B cell (primary cell): ENCODE results near the gene POLN. TPM values are rescaled to one million over a fixed set of nuclear protein-coding genes. Genes with fewer than 3 reads are reported as not detected.

Experiments
- ATAC-seq: fragments of 200-7000 bp; cut with Tn5 transposase; one replicate; pipeline ENCODE4 v1.10.0; 2021; ENCODE audit warnings: low read depth, mild to moderate bottlenecking, moderate number of reproducible peaks, moderate library complexity
- CTCF ChIA-PET: fragments of 350-600 bp; sonication (Branson Sonifier 250); formaldehyde crosslinking; loops from one replicate; lab custom pipeline; 2021; ENCODE audit warnings: antibody characterized with exemption, inconsistent platforms; lab: Charles Lee
- POLR2A ChIA-PET: fragments of 350-600 bp; sonication (Branson Sonifier 250); formaldehyde crosslinking; loops from one replicate; lab custom pipeline; 2021; ENCODE audit warnings: antibody characterized with exemption; lab: Charles Lee
- DNase-seq: peaks from one replicate; pipeline ENCODE4 v3.0.0; 2013
- H2AFZ ChIP-seq: 2 replicates; pipeline ENCODE4 v1.6.1; 2012; ENCODE audit warnings: mild to moderate bottlenecking, low read depth, low read length; ENCODE audit not compliant: insufficient read depth, poor library complexity, severe bottlenecking
- H3K27ac ChIP-seq, 2 donors: 1 replicate in 1 of 2; 2 replicates in 1 of 2; pipeline ENCODE4 v1.5.1; 2012 to 2013; ENCODE audit warnings: low read length in 2 of 2, mild to moderate bottlenecking in 2 of 2, moderate library complexity in 1 of 2
- H3K27me3 ChIP-seq, 4 experiments: fragments of 200-600 bp in 1 of 4; sonication (generic) in 1 of 4; replicated peaks in 1 of 4; 1 replicate in 2 of 4; 2 replicates in 2 of 4; pipeline versions ENCODE4 v1.6.1 to v1.7.0; 2013 to 2016; ENCODE audit warnings: low read length in 3 of 4, mild to moderate bottlenecking in 2 of 4, mixed read lengths in 1 of 4, moderate library complexity in 1 of 4; ENCODE audit not compliant: insufficient read depth in 4 of 4, control insufficient read depth in 3 of 4; ENCODE audit errors: control extremely low read depth in 1 of 4
- H3K36me3 ChIP-seq, 2 experiments: replicated peaks in 1 of 2; 1 replicate in 1 of 2; 2 replicates in 1 of 2; pipeline versions ENCODE4 v1.6.1 to v1.7.1; 2013; ENCODE audit warnings: low read length in 1 of 2; ENCODE audit not compliant: insufficient read depth in 2 of 2, control insufficient read depth in 1 of 2; ENCODE audit errors: control extremely low read depth in 1 of 2, extremely low read depth in 1 of 2
- H3K4me1 ChIP-seq, 2 donors: fragments of 200-600 bp in 1 of 2; sonication (generic) in 1 of 2; 1 replicate in 1 of 2; 2 replicates in 1 of 2; pipeline versions ENCODE4 v1.5.1 to v1.6.1; 2013 to 2017; ENCODE audit warnings: low read length in 2 of 2; ENCODE audit not compliant: control insufficient read depth in 2 of 2, insufficient read depth in 2 of 2
- H3K4me2 ChIP-seq: replicated peaks from 2 replicates; pipeline ENCODE3; 2012; ENCODE audit warnings: mild to moderate bottlenecking, low read depth, low read length; ENCODE audit not compliant: poor library complexity, severe bottlenecking
- H3K4me3 ChIP-seq, 5 experiments: fragments of 200-600 bp in 1 of 5; sonication (generic) in 1 of 5; 1 replicate in 3 of 5; 2 replicates in 2 of 5; pipeline versions ENCODE4 v1.5.1 to v1.7.0; 2011 to 2016; ENCODE audit warnings: low read length in 4 of 5, mild to moderate bottlenecking in 4 of 5, low read depth in 2 of 5, control low read depth in 1 of 5, moderate library complexity in 1 of 5; ENCODE audit not compliant: insufficient read depth in 1 of 5; ENCODE audit errors: control extremely low read depth in 1 of 5, extremely low read depth in 1 of 5
- H3K79me2 ChIP-seq: fragments of 200-600 bp; sonication (generic); one replicate; pipeline ENCODE4 v1.6.0; 2016; ENCODE audit warnings: low read length; ENCODE audit not compliant: control insufficient read depth, insufficient read depth
- H3K9ac ChIP-seq: fragments of 200-600 bp; sonication (generic); 2 replicates; pipeline ENCODE4 v1.6.1; 2017; ENCODE audit warnings: mild to moderate bottlenecking, low read length, moderate library complexity
- H3K9me3 ChIP-seq, 3 donors: one replicate each; pipeline versions ENCODE4 v1.6.1 to v1.7.1; 2013; ENCODE audit warnings: low read length in 2 of 3; ENCODE audit not compliant: control insufficient read depth in 2 of 3, insufficient read depth in 1 of 3; ENCODE audit errors: control extremely low read depth in 1 of 3
- H4K20me1 ChIP-seq: 2 replicates; pipeline ENCODE4 v1.6.0; 2012; ENCODE audit warnings: mild to moderate bottlenecking, low read length; ENCODE audit not compliant: insufficient read depth, control insufficient read depth, poor library complexity, severe bottlenecking
- H3K27ac Mint-ChIP-seq: one replicate; pipeline ENCODE4 v1.8.0; 2021; ENCODE audit warnings: mixed read lengths
- H3K27me3 Mint-ChIP-seq: one replicate; pipeline ENCODE4 v1.8.0; 2021; ENCODE audit warnings: mixed read lengths
- H3K4me1 Mint-ChIP-seq: one replicate; pipeline ENCODE4 v1.8.0; 2021; ENCODE audit warnings: mixed read lengths
- H3K4me3 Mint-ChIP-seq: one replicate; pipeline ENCODE4 v1.8.0; 2021; ENCODE audit warnings: mixed read lengths
- H3K9me3 Mint-ChIP-seq: one replicate; pipeline ENCODE4 v1.8.0; 2022; ENCODE audit warnings: mixed read lengths; ENCODE audit not compliant: insufficient read depth
- EZH2 ChIP-seq: IDR thresholded peaks from 2 replicates; pipeline ENCODE4 v1.6.1; 2012; ENCODE audit warnings: borderline replicate concordance, low read depth, mild to moderate bottlenecking, moderate library complexity, low read length; ENCODE audit not compliant: insufficient read depth, poor library complexity, severe bottlenecking
- WGBS: methylation state at CpG from one replicate; pipeline ENCODE4 v1.1.5; 2013; ENCODE audit warnings: missing lambda C conversion rate; ENCODE audit not compliant: insufficient coverage; 5-methylcytosine and 5-hydroxymethylcytosine counted together
- intact Hi-C: fragments of 100-400 bp; cut with micrococcal nuclease; formaldehyde crosslinking; loops from one replicate; pipeline ENCODE4 v1.10.0; 2022
- polyA plus RNA-seq: library from polyadenylated mRNA; depleted of rRNA; stranded (reverse); fragments of >200 nt; gene quantifications from 2 replicates; pipeline ENCODE4 v1.2.3, GENCODE V29; 2012
- total RNA-seq, 2 donors: library from RNA; stranded (reverse); fragments of 120-200 nt in 1 of 2; gene quantifications; 1 replicate in 1 of 2; 2 replicates in 1 of 2; pipeline versions ENCODE4 v1.2.3 to v1.2.4, GENCODE V29; 2013 to 2022
- TF ChIP-seq, protein P1 (sequence below): fragments of 200-600 bp; IDR thresholded peaks from one replicate; pipeline ENCODE4 v1.8.0; 2022; ENCODE audit warnings: antibody characterized with exemption, mild to moderate bottlenecking

POLN gene
- total and polyA plus RNA-seq, 2 donors (not counting 1 experiment from before 2014, with no cell fraction given), result 0.73 to 1.5 TPM

DNA sequence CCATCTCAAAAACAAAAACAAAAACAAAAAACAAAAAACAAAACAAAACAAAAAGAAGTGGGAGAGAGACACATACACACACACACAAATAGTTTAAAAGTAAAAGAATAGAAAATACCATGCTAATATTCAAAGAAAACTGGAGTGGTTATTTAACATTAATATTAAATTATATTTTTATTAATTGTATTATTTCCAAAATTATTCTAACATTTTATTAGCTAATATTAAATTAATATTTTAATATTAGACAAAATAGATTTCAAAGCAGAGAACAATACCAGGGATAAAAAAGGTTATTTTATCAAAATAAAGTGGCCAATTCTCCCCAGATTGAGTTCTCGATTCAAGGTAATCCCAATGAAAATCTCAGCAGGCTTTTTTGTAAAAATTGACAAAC lies 91.8 kb downstream of the POLN start:
- Histone ChIP-seq H3K9ac (no peak overlapping the region), H3K27me3 (no peaks in the 10 kb centered on the region), H2AFZ (no peak overlapping the region), H3K27ac (no peak overlapping the region), H3K9me3 (peaks cover 2 to 7% (median 4%) of the 10 kb centered on the region in 3 donors), H4K20me1 (no peaks in the 10 kb centered on the region), H3K4me2 (no peak overlapping the region), H3K4me3 (no peak overlapping the region), H3K79me2 (no peaks in the 10 kb centered on the region), H3K36me3 (no peaks in the 10 kb centered on the region), H3K4me1 (no peaks in the 10 kb centered on the region)
- POLR2A ChIA-PET, result interaction anchor here (0.5 kb wide), 1 partner anchor 138 kb away, joined by 5 read pairs; no protein-coding TSS in a partner anchor
- ATAC-seq, result no peak
- peaks cover 3% of the 10 kb centered on the region for H3K9me3 Mint-ChIP-seq
- no peaks in the 10 kb centered on the region for H3K4me1 Mint-ChIP-seq
- WGBS, result no CpG with 5 or more reads among the region's 1 CpG
- no peak overlapping the region for H3K4me3 Mint-ChIP-seq
- H3K27ac Mint-ChIP-seq, result no peak overlapping the region
- H3K27me3 Mint-ChIP-seq, result peaks cover 6% of the 10 kb centered on the region
- intact Hi-C loops, result no loop called here
- TF ChIP-seq EZH2, result no peak
- TF ChIP-seq, protein P1, sequence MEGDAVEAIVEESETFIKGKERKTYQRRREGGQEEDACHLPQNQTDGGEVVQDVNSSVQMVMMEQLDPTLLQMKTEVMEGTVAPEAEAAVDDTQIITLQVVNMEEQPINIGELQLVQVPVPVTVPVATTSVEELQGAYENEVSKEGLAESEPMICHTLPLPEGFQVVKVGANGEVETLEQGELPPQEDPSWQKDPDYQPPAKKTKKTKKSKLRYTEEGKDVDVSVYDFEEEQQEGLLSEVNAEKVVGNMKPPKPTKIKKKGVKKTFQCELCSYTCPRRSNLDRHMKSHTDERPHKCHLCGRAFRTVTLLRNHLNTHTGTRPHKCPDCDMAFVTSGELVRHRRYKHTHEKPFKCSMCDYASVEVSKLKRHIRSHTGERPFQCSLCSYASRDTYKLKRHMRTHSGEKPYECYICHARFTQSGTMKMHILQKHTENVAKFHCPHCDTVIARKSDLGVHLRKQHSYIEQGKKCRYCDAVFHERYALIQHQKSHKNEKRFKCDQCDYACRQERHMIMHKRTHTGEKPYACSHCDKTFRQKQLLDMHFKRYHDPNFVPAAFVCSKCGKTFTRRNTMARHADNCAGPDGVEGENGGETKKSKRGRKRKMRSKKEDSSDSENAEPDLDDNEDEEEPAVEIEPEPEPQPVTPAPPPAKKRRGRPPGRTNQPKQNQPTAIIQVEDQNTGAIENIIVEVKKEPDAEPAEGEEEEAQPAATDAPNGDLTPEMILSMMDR, result no peak
- no peak for DNase-seq
- CTCF ChIA-PET, result no interaction called here

DNA sequence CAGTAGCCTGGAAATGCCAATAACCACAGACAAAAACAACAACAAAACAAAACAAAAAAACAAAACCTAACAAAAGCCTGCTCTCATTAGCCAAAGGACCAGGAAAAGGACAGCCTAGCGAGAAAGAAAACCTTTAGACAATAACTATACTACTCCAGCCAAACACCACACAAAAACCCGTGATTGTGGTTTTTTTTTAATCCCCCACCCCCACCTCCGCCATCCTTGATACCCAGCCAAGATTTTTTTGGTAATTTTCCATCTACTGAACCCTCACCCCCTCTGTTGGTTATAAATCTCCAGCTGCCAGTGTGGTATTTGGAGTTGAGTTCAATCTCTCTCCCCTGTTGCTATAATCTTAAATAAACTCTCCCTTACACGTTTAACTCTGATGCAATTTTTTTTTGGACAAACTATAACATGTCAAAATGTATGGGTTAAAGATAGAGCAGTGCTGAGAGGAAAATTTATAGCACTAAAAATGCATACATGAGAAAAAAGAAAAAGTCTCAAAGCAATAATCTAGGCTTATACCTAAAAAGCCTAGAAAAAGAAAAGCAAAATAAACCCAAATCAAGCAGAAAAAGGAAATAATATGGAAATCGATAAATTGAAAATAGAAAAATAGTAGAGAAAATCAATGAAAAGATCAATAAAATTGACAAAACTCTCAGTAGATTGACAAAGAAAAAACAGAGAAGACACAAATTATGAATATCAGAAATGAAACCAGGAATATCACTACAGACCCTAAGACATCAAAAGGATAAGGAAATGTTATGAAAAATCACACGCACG lies 99.1 kb downstream of the POLN start:
- Histone ChIP-seq H3K9ac (no peak overlapping the region), H2AFZ (no peak overlapping the region), H3K27ac (no peak overlapping the region), H3K27me3 (no peaks in the 10 kb centered on the region), H3K4me1 (no peaks in the 10 kb centered on the region), H3K4me2 (no peak overlapping the region), H4K20me1 (no peaks in the 10 kb centered on the region), H3K36me3 (no peaks in the 10 kb centered on the region), H3K9me3 (no peaks in the 10 kb centered on the region), H3K4me3 (no peak overlapping the region), H3K79me2 (no peaks in the 10 kb centered on the region)
- H3K9me3 Mint-ChIP-seq, result no peaks in the 10 kb centered on the region
- intact Hi-C loops, result no loop called here
- H3K4me1 Mint-ChIP-seq, result no peaks in the 10 kb centered on the region
- TF ChIP-seq, protein P1, result no peak
- TF ChIP-seq EZH2, result no peak
- H3K27ac Mint-ChIP-seq, result no peak overlapping the region
- ATAC-seq (no peak), DNase-seq (no peak)
- H3K27me3 Mint-ChIP-seq, result peaks cover 2% of the 10 kb centered on the region
- H3K4me3 Mint-ChIP-seq, result no peak overlapping the region
- 60% methylated on average over 2 of the region's 7 CpGs for WGBS
- ChIA-PET CTCF (no interaction called here), POLR2A (no interaction called here)
